Keratinocyte (primary cell): ENCODE data around the gene KIFAP3.

Experiments used
- CTCF ChIP-seq, 3 experiments: IDR thresholded peaks in 1 of 3; conservative IDR thresholded peaks in 1 of 3; optimal IDR thresholded peaks in 1 of 3; 2 replicates in 2 of 3; 3 replicates in 1 of 3; pipeline versions ENCODE3 to v1.5.1; 2011; ENCODE audit warnings: low read length in 3 of 3, mild to moderate bottlenecking in 3 of 3, moderate library complexity in 2 of 3, control low read depth in 1 of 3, inconsistent platforms in 1 of 3; ENCODE audit not compliant: insufficient read depth in 2 of 3; ENCODE audit errors: extremely low read depth in 1 of 3
- EZH2 ChIP-seq: IDR thresholded peaks from one replicate; pipeline ENCODE4 v1.6.1; 2012; ENCODE audit warnings: inconsistent platforms, mild to moderate bottlenecking, low read length, moderate library complexity

- TF ChIP-seq CTCF (optimal IDR thresholded peaks at IDR 0.05 in 1 of 3, IDR thresholded peaks at IDR 0.05 in 1 of 3, conservative IDR thresholded peaks at IDR 0.05 in 1 of 3; ENCODE audit: extremely low read depth in 1 of 3, insufficient read depth in 2 of 3, low read length in 3 of 3) (no peak), EZH2 (no peak)
Measured at GRCh38 chr1:169999761-170000160, 74.7 kb downstream of the KIFAP3 start.
